Measurements from ENCODE around the gene LMNTD2. TPM values are rescaled to one million over a fixed set of nuclear protein-coding genes. Genes with fewer than 3 reads are reported as not detected.

LMNTD2 gene
- total and polyA plus RNA-seq, 3 experiments from 2014 or later, result 1.1 to 2.4 (median 1.2) TPM

GRCh38 chr11:532527-532985, 28.0 kb downstream of the LMNTD2 start:
- H3K27ac Mint-ChIP-seq, result no peak overlapping the region
- Histone ChIP-seq H3K36me3 (ENCODE audit: insufficient read depth, low read length) (no peaks in the 10 kb centered on the region), H3K27ac (ENCODE audit: low read depth, low read length) (no peak overlapping the region), H3K4me3 (ENCODE audit: low read length) (no peak overlapping the region), H3K9me3 (ENCODE audit: low read length) (no peaks in the 10 kb centered on the region), H3K4me1 (ENCODE audit: insufficient read depth, low read length) (peaks cover 28% of the 10 kb centered on the region), H3K27me3 (ENCODE audit: insufficient read depth, low read length, poor library complexity, severe bottlenecking) (no peaks in the 10 kb centered on the region)
- CTCF ChIA-PET, result interaction anchor here (1.3 kb wide), 1 partner anchor 11 kb away, joined by 4 read pairs; no protein-coding TSS in a partner anchor
- no peak for DNase-seq
- H3K36me3 Mint-ChIP-seq, result peaks cover 0 to 18% (median 0%) of the 10 kb centered on the region in 3 donors
- H3K9me3 Mint-ChIP-seq, result no peaks in the 10 kb centered on the region
- H3K4me3 Mint-ChIP-seq, result peak overlapping the region in 2 of 7 donors; percentile 49 to 58
- peaks cover 3 to 18% (median 5%) of the 10 kb centered on the region in 3 donors for H3K4me1 Mint-ChIP-seq
- H3K27me3 Mint-ChIP-seq, result no peaks in the 10 kb centered on the region
- POLR2A ChIA-PET, result interaction anchor here (1.4 kb wide), 1 partner anchor 194 kb away, joined by 3 read pairs; no protein-coding TSS in a partner anchor

GRCh38 chr11:531919-532526, 28.5 kb downstream of the LMNTD2 start:
- H3K27ac Mint-ChIP-seq, result no peak overlapping the region
- peaks cover 3 to 13% (median 5%) of the 10 kb centered on the region in 3 donors for H3K4me1 Mint-ChIP-seq

GRCh38 chr11:530960-531831, 29.3 kb downstream of the LMNTD2 start:
- Histone ChIP-seq H3K36me3 (ENCODE audit: insufficient read depth, low read length) (no peaks in the 10 kb centered on the region), H3K27me3 (ENCODE audit: insufficient read depth, low read length, poor library complexity, severe bottlenecking) (no peaks in the 10 kb centered on the region), H3K4me3 (ENCODE audit: low read length) (no peak overlapping the region), H3K9me3 (ENCODE audit: low read length) (no peaks in the 10 kb centered on the region), H3K4me1 (ENCODE audit: insufficient read depth, low read length) (peaks cover 14% of the 10 kb centered on the region), H3K27ac (ENCODE audit: low read depth, low read length) (no peak overlapping the region)
- DNase-seq, result no peak
- H3K27ac Mint-ChIP-seq, result no peak overlapping the region
- peaks cover 2 to 9% (median 2%) of the 10 kb centered on the region in 3 donors for H3K4me1 Mint-ChIP-seq
- peak overlapping the region in 2 of 7 donors; percentile 49 to 58 for H3K4me3 Mint-ChIP-seq
- no peaks in the 10 kb centered on the region for H3K27me3 Mint-ChIP-seq
- ChIA-PET CTCF (interaction anchor here (1.3 kb wide), 1 partner anchor 10 kb away, joined by 4 read pairs; no protein-coding TSS in a partner anchor), POLR2A (no interaction called here)
- H3K9me3 Mint-ChIP-seq, result no peaks in the 10 kb centered on the region
- peaks cover 0 to 17% (median 0%) of the 10 kb centered on the region in 3 donors for H3K36me3 Mint-ChIP-seq

More at GRCh38 chr11:531919-532526, 28.5 kb downstream of the LMNTD2 start:
- Mint-ChIP-seq H3K36me3 (peaks cover 0 to 18% (median 0%) of the 10 kb centered on the region in 3 donors), H3K4me3 (peak overlapping the region in 3 of 7 donors; percentile 49 to 65 (median 58)), H3K9me3 (no peaks in the 10 kb centered on the region), H3K27me3 (no peaks in the 10 kb centered on the region)
- no peak overlapping the region for H3K27ac ChIP-seq (ENCODE audit: low read depth, low read length)
- no peaks in the 10 kb centered on the region for H3K9me3 ChIP-seq (ENCODE audit: low read length)
- ChIA-PET POLR2A (interaction anchor here (1.4 kb wide), 1 partner anchor 194 kb away, joined by 3 read pairs; no protein-coding TSS in a partner anchor), CTCF (interaction anchor here (1.3 kb wide), 1 partner anchor 11 kb away, joined by 4 read pairs; no protein-coding TSS in a partner anchor)
- no peaks in the 10 kb centered on the region for H3K27me3 ChIP-seq (ENCODE audit: insufficient read depth, low read length, poor library complexity, severe bottlenecking)
- H3K4me3 ChIP-seq (ENCODE audit: low read length), result no peak overlapping the region
- DNase-seq, result no peak
- H3K4me1 ChIP-seq (ENCODE audit: insufficient read depth, low read length), result peaks cover 23% of the 10 kb centered on the region
- no peaks in the 10 kb centered on the region for H3K36me3 ChIP-seq (ENCODE audit: insufficient read depth, low read length)

GRCh38 chr11:529728-530411, 30.7 kb downstream of the LMNTD2 start:
- CTCF ChIA-PET, result interaction anchor here (1.1 kb wide), 1 partner anchor 18 kb away, joined by 3 read pairs; no protein-coding TSS in a partner anchor
- Histone ChIP-seq H3K27me3 (ENCODE audit: insufficient read depth, low read length, poor library complexity, severe bottlenecking) (no peaks in the 10 kb centered on the region), H3K9me3 (ENCODE audit: low read length) (no peaks in the 10 kb centered on the region), H3K4me3 (ENCODE audit: low read length) (no peak overlapping the region), H3K4me1 (ENCODE audit: insufficient read depth, low read length) (peaks cover 13% of the 10 kb centered on the region), H3K27ac (ENCODE audit: low read depth, low read length) (no peak overlapping the region), H3K36me3 (ENCODE audit: insufficient read depth, low read length) (no peaks in the 10 kb centered on the region)
- H3K4me1 Mint-ChIP-seq, result peaks cover 0 to 7% (median 0%) of the 10 kb centered on the region in 3 donors
- POLR2A ChIA-PET, result no interaction called here
- no peaks in the 10 kb centered on the region for H3K27me3 Mint-ChIP-seq
- H3K9me3 Mint-ChIP-seq, result no peaks in the 10 kb centered on the region
- peaks cover 0 to 16% (median 0%) of the 10 kb centered on the region in 3 donors for H3K36me3 Mint-ChIP-seq
- no peak overlapping the region for H3K27ac Mint-ChIP-seq
- no peak for DNase-seq
- no peak overlapping the region for H3K4me3 Mint-ChIP-seq

- no peaks in the 10 kb centered on the region for H3K9me3 Mint-ChIP-seq
- Histone ChIP-seq H3K27ac (ENCODE audit: low read depth, low read length) (no peak overlapping the region), H3K4me1 (ENCODE audit: insufficient read depth, low read length) (peaks cover 6% of the 10 kb centered on the region), H3K4me3 (ENCODE audit: low read length) (no peak overlapping the region), H3K27me3 (ENCODE audit: insufficient read depth, low read length, poor library complexity, severe bottlenecking) (no peaks in the 10 kb centered on the region), H3K9me3 (ENCODE audit: low read length) (no peaks in the 10 kb centered on the region), H3K36me3 (ENCODE audit: insufficient read depth, low read length) (no peaks in the 10 kb centered on the region)
- DNase-seq, result no peak
- no peak overlapping the region for H3K4me3 Mint-ChIP-seq
- ChIA-PET POLR2A (no interaction called here), CTCF (interaction anchor here (1.1 kb wide), 1 partner anchor 17 kb away, joined by 3 read pairs; no protein-coding TSS in a partner anchor)
- H3K4me1 Mint-ChIP-seq, result peaks cover 0 to 7% (median 0%) of the 10 kb centered on the region in 3 donors
- peaks cover 0 to under 1% of the 10 kb centered on the region in 2 donors for H3K27me3 Mint-ChIP-seq
- no peak overlapping the region for H3K27ac Mint-ChIP-seq
- peaks cover 0 to 16% (median under 1%) of the 10 kb centered on the region in 3 donors for H3K36me3 Mint-ChIP-seq
These were observed 31.5 kb downstream of the LMNTD2 start for GRCh38 chr11:528815-529727.

- H3K4me1 ChIP-seq (ENCODE audit: insufficient read depth, low read length), result no peaks in the 10 kb centered on the region
- no peak overlapping the region for H3K4me3 ChIP-seq (ENCODE audit: low read length)
- peaks cover 0 to 3% (median 0%) of the 10 kb centered on the region in 3 donors for H3K4me1 Mint-ChIP-seq
- DNase-seq, result no peak
- no peak overlapping the region for H3K4me3 Mint-ChIP-seq
- no peaks in the 10 kb centered on the region for H3K9me3 ChIP-seq (ENCODE audit: low read length)
- H3K27ac Mint-ChIP-seq, result no peak overlapping the region
- CTCF ChIA-PET, result no interaction called here
- H3K9me3 Mint-ChIP-seq, result no peaks in the 10 kb centered on the region
- peaks cover 0 to 13% (median 3%) of the 10 kb centered on the region in 3 donors for H3K36me3 Mint-ChIP-seq
- no peaks in the 10 kb centered on the region for H3K36me3 ChIP-seq (ENCODE audit: insufficient read depth, low read length)
- POLR2A ChIA-PET, result no interaction called here
- no peak overlapping the region for H3K27ac ChIP-seq (ENCODE audit: low read depth, low read length)
- H3K27me3 Mint-ChIP-seq, result peaks cover 0 to 3% of the 10 kb centered on the region in 2 donors
- H3K27me3 ChIP-seq (ENCODE audit: insufficient read depth, low read length, poor library complexity, severe bottlenecking), result no peaks in the 10 kb centered on the region
These were observed 32.2 kb downstream of the LMNTD2 start for GRCh38 chr11:528166-528814.

GRCh38 chr11:526192-526591, 34.3 kb downstream of the LMNTD2 start:
- Mint-ChIP-seq H3K27me3 (peaks cover 0 to 3% of the 10 kb centered on the region in 2 donors), H3K4me1 (no peaks in the 10 kb centered on the region), H3K27ac (no peak overlapping the region), H3K36me3 (peaks cover 0 to 3% (median 3%) of the 10 kb centered on the region in 3 donors), H3K4me3 (no peak overlapping the region), H3K9me3 (no peaks in the 10 kb centered on the region)
- H3K27me3 ChIP-seq (ENCODE audit: insufficient read depth, low read length, poor library complexity, severe bottlenecking), result no peaks in the 10 kb centered on the region
- H3K4me3 ChIP-seq (ENCODE audit: low read length), result no peak overlapping the region
- no peaks in the 10 kb centered on the region for H3K4me1 ChIP-seq (ENCODE audit: insufficient read depth, low read length)
- ChIA-PET CTCF (no interaction called here), POLR2A (no interaction called here)
- no peak overlapping the region for H3K27ac ChIP-seq (ENCODE audit: low read depth, low read length)
- H3K36me3 ChIP-seq (ENCODE audit: insufficient read depth, low read length), result no peaks in the 10 kb centered on the region
- H3K9me3 ChIP-seq (ENCODE audit: low read length), result no peaks in the 10 kb centered on the region
- DNase-seq, result no peak
